GM19468 (cell line): ENCODE data around the gene PRPH2.
"Not testable (repeated sequence)": the region's sequence is repeated elsewhere in the genome, so short reads cannot be mapped to it uniquely, and the experiment has no call there.

Source experiments
- ATAC-seq: cut with Tn5 transposase; IDR thresholded peaks from one replicate; pipeline ENCODE4 v1.9.1; 2021; ENCODE audit warnings: mild to moderate bottlenecking, moderate library complexity, moderate number of reproducible peaks; ENCODE audit not compliant: unreplicated experiment; ENCODE audit errors: extremely low read depth

Gene PRPH2

DNA sequence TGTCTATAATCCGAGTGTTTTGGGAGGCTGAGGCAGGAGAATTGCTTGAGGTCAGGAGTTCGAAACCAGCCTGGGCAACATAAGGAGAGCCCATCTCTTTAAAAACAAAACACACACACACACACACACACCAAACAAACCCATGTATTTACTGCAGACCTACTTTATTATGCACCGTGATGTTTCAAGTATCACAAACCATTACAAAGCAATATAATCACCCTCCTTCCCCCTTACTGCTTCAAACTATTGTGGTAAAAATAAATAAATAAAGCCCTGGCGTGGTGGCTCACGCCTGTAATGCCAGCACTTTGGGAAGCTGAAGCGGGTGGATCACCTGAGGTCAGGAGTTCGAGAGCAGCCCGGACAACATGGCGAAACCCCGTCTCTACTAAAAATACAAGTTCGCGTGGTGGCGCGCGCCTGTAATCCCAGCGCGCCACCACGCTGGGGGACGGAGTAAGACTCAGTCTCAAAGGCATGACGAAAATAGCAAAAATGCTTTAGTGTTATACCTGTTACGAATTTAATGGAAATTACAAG, 22.0 kb upstream of the PRPH2 start:
- no peak for ATAC-seq

DNA sequence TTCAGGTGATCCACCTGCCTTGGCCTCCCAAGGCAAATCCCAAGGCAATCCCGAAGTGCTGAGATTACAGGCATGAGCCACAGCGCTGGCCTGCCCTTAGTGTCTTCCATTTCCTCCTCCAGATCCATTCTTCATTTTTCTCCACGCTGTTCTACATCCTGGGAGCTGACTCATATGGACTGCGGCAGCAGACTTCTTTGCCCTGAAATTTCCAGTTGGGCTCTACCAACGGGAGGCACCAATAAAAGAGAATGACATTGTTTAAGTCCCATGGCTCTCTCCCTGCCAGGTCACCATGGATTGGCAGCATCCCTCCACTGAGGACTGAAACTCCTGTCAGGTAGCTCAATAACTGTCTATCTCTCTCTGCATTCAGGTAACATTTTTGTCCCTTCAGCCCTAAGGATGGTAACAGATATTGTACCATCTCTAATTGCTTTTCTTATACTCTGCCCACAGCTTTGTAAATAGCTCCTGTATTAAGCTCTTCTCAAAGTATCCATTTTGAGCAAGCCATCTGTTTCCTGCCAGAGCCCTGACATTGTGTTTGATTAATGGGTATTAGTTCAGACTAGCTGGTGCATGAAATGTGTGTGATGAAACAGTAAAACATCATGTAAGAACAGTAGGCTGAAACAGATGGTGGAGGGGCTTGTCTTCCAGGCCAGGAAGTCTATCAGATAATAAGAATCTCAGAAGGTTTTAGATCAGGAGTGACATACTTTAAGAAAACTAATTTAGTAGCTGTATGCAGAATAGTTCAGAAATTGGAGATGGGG, 19.9 kb upstream of the PRPH2 start:
- no peak for ATAC-seq

DNA sequence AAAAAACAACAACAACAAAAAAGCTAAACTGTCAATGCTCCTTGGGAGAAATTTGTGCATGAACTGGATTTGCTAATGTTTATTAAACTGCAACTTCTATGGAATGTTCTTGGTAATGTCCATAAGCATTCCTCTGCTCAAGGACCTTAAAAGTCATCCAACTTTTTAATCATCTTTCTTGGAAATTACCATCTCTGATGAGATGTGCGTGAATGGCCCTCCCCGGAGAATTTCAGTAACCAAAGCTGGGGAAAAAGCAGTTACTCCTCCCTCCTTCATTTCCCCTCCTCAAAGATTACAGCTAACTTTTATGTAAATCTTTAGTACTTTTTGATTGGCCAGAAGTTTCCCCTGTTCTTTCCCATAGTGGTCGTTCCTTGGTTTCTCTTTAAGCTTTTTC, 18.3 kb upstream of the PRPH2 start:
- no peak for ATAC-seq

DNA sequence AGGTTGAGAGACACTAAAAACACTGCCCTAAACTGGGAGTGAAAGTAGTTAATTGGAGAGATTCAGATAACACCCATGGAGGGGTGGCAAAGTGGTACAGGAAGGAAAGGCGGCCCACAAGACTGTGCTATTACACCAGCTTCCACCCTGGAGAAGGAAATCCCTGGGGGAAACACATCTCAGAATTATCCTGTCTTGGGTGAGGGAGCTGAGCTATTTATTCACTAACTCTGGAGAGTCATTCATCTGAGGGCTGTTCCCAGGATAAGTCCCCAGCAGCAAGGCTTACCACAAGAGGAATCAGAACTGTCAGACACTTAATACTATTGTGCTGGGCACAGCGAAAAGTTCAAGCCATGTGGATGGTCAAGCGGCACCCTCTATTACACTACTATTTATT, 13.6 kb upstream of the PRPH2 start:
- ATAC-seq, result no peak

DNA sequence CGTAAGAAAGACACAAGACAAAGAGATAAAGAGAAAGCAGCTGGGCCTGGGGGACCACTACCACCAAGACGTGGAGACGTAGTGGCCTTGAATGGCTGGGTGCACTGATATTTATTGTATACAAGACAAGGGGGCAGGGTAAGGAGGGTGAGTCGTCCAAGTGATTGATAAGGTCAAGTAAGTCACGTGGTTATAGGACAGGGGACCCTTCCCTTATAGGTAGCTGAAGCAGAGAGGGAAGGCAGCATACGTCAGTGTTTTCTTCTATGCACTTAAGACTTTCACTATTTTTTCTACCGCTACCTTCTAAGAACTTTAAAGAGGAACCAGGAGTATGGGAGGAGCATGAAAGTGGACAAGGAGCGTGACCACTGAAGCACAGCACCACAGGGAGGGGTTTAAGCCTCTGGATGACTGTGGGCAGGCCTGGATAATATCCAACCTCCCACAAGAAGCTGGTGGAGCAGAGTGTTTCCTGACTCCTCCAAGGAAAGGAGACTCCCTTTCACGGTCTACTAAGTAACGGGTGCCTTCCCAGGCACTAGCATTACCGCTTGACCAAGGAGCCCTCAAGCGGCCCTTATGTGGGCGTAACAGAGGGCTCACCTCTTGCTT, 11.6 kb upstream of the PRPH2 start:
- ATAC-seq, result not testable (repeated sequence)

DNA sequence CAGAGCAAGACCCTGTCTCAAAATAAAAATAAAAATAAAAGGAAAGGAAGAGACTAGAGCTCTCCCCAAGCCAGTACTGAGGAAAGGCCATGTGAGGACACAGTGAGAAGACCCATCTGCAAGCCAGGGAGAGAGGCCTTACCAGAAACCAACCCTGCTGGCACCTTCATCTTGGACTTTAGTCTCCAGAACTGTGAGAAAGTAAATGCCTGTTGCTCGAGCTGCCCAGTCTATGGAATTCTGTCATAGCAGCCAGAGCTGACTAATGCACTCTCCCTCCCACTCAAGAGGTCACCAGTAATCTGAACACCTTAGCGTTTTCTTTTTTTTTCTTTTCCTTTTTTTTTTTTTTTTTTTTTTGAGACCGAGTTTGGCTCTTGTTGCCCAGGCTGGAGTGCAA, 7.3 kb upstream of the PRPH2 start:
- ATAC-seq, result no peak

DNA sequence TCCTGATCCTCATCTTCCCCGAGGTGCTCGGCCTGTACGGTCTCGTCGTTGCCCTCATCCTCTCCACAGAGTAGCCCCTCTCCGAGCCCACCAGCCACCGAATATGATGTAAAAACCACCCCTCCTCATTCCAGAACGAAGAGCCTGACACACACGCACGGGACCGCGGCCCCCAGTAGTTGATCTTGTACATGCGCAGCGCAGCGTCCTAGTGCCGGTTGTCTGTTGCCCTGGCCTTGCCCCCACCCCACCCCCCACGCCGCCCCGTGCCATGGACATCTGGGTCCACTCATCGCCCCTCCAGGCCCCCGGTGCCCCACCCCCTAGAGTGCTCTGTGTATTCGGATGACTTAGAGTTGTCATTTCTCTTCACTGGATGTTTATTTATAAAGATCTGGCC, 5.2 kb upstream of the PRPH2 start:
- no peak for ATAC-seq

DNA sequence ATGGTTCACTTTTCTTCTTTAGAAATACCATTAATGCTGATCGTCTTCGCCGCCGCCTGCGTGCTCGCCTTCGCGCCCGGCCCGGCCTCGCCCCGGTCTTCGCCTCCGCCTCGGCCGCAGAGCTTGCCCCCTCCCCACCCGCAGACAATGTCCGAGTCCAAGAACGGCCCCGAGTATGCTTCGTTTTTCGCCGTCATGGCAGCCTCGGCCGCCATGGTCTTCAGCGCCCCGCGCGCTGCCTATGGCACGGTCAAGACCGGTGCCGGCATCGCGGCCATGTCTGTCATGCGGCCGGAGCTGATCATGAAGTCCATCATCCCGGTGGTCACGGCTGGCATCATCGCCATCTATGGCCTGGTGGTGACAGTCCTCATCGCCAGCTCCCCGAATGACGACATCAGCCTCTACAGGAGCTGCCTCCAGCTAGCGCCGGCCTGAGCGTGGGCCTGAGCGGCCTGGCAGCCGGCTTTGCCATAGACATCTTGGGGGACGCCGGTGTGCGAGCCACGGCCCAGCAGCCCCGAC, 4.8 kb upstream of the PRPH2 start:
- ATAC-seq, result no peak

DNA sequence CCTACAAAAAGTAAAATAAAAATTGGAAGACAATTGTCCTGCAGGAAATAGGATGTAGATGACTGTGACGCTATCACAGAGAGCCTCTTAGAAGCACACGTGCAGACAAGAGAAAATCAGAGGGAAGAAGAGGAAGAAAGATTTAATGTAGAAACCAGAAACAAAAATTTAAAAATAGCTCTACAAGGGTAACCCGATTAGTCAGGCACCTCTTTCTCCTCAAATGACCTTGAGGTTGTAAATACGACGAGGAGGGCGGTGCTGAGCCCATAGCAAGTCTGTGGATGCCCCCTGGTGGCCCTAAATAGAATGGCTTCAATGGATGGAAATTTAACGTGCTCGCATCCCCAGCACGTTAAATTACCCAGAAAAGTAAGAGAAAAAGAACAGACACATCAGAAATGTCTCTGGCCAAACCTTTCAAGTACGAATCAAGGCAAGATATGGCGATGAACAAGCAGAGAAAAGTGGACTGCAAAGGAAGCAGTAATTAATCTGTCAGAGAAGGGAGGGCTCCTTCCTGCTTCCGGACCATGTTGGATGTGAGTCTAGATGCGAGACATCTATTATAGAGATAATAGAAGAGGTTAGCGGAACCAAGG, 4.2 kb upstream of the PRPH2 start:
- ATAC-seq, result no peak

DNA sequence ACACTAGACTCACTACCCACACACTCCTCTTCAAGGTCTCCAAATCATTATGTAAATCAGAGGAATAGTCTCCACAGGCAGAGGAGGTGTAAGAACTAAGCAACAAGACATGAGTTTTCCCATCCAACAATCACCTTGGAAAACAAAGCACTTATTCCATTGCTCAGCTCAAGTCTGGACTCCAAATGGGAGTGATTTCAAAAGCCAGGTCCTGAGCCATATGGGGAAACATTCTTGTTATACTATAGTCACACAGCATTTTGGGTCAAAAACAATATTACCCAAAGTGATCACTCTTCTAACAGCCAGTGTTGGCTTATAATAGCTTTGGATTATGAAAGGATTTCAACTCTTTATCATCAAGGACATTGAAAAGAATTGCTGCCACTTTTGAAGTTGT, 3.6 kb upstream of the PRPH2 start:
- ATAC-seq, result no peak

DNA sequence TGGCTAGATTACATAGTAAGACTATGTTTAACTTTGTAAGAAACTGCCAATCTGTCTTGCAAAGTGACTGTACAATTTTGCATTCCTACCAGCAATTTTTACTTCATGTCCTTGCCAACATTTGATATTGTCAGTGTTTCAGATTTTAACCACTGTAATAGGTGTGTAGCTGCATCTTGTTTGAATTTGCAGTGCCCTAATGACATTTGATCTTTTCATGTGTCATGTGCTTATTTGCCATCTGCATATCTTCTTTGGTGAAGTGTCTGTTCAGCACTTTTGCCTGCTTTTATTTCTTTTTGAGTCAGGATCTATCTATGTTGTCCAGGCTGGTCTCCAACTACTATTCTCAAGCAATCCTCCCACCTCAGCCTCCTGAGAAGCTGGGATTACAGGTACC, 2.4 kb upstream of the PRPH2 start:
- no peak for ATAC-seq

DNA sequence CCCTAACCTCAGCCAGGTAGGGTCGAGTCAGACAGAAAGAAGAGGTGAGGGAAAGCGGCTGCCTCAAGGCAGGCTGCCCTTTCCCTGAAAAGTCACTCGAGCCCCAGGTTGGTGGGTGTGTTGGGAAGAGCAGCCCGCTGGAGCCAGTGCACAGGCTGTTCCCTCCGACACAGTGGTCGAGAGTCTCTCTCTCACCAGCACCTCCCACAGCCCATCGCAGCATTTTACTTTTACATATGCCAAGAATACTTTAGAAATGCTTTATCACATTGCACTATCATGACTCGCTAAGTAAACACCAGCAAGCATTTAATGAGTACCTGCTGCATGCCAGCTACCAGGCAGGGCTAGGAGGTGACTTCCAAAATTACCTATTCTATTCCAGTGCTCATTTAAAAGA, 1.7 kb downstream of the PRPH2 start:
- no peak for ATAC-seq

DNA sequence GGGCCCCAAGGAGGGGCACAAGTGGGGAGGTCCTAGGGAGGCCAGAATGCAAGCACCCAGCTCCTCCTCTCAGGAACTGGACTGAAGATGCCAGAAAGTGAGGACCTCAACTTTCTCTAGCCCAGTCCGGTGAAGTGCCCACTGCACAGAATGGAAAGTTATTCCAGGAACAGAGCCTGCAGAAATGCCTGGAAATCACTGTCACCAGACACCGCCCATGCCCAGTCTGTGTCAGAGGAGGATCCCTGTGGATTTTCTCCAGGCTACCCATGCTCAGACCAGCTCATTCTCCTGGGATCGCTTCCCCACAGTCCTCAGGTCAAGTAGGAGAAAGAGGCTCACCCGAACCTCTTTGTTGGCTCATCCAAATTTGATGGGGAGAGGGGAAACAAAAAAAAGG, 6.5 kb downstream of the PRPH2 start:
- no peak for ATAC-seq

DNA sequence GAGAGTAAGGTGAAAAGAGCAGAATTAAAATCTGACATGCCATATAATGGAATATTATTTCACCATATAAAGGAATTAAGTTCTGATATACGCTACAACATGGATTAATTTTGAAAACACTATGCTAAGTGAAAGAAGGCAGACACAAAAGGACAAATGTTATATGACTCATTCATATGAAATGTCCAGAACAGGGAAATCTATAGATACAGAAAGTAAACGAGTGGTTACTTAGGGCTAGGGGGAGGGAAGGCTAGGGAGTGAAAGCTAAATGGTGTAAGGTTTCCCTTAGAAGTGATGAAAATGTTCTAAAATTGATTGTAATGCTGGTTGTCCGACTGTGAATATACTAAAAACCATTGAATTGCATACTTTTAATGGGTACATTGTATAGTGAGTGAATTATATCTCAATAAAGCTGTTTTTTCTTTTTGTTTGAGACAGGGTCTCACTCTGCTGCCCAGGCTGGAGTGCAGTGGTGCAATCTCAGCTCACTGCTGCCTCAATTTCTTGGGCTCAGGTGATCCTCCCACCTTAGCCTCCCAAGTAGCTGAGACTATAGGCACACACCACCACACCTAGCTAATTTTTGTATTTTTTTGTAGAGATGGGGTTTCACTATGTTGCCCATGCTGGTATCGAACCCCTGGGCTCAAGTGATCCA, 8.2 kb downstream of the PRPH2 start:
- ATAC-seq, result no peak

DNA sequence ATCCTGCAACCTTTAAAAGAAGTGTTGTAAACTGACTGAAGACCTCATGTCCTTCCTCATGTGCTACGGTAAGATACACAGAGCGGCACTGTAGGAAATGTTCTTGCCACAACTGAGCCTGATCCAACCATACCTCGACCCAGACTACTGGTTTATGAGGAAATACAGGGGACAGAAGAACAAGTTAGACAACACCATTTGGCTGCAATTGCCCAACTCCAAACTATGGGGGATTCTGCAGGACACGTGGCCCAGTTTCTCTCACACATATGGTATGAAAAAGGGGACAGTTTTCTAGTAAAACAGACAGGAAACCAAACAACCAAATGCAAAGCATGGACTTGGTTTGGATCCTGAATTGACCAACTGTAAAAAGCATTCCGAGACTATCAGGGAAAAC, 10.5 kb downstream of the PRPH2 start:
- ATAC-seq, result no peak

DNA sequence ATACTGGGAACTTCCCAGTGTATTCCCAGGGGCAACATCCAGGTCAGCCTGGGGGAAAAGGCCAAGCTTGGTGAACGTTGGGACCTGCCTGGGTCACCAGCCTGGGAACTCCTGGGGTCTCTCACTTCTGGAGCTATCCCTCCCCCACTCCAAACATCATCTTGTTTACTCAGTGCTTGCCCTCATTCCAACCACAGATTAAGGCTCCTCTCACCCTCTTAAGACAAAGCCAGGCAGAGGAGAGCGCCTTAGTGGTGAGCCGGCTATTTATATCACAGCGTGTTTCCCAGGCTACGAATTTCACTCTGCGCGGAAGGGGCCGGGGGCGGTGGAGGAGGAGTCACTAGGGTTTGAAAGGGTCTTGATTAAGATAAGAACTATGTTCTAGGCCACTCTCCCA, 12.1 kb downstream of the PRPH2 start:
- ATAC-seq, result no peak

DNA sequence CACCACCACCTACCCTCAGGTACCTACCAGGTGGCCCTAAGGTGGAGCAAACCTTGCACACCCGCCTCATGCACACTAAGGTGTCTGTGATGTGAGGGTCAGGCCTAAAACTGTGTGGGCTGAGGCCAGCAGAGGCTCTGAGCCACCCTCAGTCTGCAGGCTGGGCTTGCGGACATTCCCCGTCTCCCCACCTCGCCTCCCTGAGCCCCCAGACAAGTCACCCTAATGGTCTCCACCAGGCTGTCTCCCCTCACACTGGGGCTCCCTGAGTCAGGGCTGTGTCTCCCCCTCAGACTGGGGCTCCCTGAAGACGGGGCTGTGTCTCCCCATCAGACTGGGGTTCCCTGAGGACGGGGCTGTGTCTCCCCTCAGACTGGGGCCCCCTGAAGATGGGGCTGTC, 12.5 kb downstream of the PRPH2 start:
- no peak for ATAC-seq

DNA sequence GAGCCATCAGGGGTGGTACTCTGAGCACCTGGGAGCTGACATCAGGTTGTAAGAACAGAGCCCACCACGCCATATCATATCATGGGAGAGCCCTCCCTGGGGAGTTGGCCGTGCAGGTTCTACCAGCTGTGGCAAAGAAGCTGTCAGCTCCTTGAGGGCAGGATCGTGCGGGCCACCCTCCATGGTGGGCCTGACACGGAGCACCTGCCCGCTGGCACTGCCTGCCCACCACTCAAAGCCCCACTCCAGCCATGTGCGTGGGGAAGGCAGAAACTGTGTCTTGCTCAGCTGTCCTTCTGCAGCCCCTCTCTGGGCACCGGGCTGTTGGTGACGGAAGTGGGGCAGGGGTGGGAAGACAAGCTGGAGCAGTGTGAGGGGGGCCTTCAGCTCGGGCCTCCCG, 14.3 kb downstream of the PRPH2 start:
- no peak for ATAC-seq

DNA sequence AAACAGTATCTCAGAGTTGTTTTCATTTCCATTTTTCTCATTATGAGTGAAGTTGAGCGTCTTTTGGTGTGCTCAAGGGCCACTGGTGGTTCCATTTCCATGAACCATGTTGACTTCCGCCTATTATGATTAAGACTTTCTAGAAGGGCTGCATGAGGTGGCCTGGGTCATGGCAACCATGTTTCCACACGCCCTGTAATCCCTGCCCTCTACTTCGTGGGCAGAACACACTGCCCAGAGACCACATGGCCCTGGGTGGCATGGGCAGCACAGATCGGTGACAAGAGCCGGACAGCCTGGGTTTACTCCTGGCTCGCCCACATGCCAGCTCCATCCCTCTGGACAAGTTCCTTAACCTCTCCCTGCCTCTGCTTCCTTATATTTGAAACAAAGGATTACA, 14.8 kb downstream of the PRPH2 start:
- no peak for ATAC-seq

DNA sequence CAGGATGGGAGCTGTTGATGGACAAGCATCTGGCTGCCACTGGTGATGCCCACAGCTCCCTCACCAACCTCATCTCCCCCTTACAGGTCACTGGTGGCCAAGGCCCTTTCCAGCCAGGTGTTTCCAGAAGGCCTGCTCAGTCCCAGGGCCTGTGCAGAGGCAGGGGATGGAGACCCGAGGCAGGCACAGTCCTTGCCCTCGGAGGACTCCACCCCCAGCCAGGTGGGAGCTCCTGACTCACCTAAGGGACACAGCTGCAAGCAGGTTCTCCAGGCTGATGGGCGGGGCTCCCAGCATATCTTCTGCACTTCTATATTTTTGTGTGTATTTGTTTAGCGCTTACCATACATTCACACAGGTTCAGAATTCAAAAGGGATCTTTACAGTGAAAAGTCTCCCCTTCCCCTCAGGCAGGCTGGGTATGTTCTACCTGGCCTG, 17.4 kb downstream of the PRPH2 start:
- no peak for ATAC-seq
